Measurements from ENCODE around the gene ZNF622. TPM values are rescaled to one million over a fixed set of nuclear protein-coding genes. Genes with fewer than 3 reads are reported as not detected.
"Not testable (repeated sequence)": the region's sequence is repeated elsewhere in the genome, so short reads cannot be mapped to it uniquely, and the experiment has no call there.

ZNF622 gene
- total RNA-seq, 1 donor from 2014 or later = 47.2 TPM

DNA sequence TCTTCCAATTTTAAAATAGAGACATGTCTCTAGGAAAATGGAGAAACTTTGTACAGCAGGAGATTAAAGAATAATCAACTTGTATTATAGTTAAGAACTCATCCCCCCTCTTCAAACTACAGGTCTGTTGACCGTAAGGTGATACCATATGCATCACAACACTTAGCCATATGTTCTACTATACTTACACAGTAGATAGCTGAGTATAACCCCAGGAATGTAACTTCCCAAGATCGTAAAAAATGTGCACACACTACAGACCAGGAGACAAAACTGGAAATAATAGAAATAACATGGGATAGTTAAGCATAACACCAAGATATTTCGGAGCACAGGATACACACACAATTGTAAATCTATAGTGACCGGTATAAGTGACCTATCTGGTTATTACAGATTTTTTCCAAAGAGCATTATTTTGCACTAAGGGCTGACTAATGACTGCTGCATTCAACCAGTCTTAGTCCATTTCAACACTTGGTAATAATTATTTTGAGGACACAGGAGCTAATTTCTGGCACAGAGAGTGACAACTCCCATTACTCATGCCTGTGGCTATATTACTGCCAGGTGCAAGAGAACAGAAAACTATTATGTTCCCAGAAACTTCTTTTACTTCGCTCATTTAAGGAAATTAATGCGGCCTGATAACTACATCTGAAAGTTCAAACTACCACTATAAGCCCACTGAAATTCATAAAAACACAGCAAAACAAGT lies 15.4 kb upstream of the ZNF622 start:
- H3K4me3 ChIP-seq (ENCODE audit: low read depth, low read length) = no peak overlapping the region
- TF ChIP-seq, protein P1, sequence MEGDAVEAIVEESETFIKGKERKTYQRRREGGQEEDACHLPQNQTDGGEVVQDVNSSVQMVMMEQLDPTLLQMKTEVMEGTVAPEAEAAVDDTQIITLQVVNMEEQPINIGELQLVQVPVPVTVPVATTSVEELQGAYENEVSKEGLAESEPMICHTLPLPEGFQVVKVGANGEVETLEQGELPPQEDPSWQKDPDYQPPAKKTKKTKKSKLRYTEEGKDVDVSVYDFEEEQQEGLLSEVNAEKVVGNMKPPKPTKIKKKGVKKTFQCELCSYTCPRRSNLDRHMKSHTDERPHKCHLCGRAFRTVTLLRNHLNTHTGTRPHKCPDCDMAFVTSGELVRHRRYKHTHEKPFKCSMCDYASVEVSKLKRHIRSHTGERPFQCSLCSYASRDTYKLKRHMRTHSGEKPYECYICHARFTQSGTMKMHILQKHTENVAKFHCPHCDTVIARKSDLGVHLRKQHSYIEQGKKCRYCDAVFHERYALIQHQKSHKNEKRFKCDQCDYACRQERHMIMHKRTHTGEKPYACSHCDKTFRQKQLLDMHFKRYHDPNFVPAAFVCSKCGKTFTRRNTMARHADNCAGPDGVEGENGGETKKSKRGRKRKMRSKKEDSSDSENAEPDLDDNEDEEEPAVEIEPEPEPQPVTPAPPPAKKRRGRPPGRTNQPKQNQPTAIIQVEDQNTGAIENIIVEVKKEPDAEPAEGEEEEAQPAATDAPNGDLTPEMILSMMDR (conservative IDR thresholded peaks at IDR 0.05; ENCODE audit: low read depth, low read length) = no peak
- no peak for DNase-seq (ENCODE audit: low read depth)

DNA sequence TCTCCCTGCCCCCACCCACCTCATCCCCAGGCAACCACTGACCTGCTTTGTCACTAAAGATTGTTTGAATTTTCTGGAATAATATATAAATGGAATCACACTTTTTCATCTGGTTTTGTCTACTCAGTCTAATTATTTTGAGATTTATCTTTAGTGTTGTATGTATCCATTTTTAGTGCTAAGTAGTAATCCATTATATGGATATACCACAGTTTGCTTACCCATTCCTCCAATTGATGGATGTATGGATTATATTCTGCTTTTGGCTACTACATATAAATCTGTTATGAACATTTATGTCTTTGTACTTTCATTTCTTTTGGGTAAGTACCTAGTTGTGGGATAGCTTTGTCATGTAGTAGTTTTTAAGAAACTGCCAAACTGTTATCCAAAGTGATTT lies 14.5 kb upstream of the ZNF622 start:
- DNase-seq (ENCODE audit: low read depth) = no peak
- no peak overlapping the region for H3K4me3 ChIP-seq (ENCODE audit: low read depth, low read length)
- TF ChIP-seq, protein P1 (conservative IDR thresholded peaks at IDR 0.05; ENCODE audit: low read depth, low read length) = no peak

DNA sequence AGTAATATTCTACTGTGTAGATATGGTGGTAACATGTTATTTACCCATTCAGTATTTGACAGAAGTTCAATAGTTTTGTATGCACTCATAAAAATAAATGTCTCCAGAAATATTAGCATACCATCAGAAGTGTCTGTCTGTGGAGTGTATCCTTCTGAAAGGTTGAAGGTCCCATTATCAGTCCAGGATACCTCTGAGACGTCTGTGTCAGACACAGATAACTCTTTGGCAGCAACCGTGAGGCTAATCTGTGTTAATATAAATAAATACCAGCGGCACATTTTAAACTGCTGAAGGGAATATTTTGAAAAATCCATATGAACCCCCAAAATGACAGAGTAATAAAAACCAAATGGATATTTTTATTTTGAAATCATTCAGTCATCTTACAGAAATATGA lies 11.9 kb upstream of the ZNF622 start:
- no peak for DNase-seq (ENCODE audit: low read depth)
- TF ChIP-seq, protein P1 (conservative IDR thresholded peaks at IDR 0.05; ENCODE audit: low read depth, low read length) = no peak
- no peak overlapping the region for H3K4me3 ChIP-seq (ENCODE audit: low read depth, low read length)

DNA sequence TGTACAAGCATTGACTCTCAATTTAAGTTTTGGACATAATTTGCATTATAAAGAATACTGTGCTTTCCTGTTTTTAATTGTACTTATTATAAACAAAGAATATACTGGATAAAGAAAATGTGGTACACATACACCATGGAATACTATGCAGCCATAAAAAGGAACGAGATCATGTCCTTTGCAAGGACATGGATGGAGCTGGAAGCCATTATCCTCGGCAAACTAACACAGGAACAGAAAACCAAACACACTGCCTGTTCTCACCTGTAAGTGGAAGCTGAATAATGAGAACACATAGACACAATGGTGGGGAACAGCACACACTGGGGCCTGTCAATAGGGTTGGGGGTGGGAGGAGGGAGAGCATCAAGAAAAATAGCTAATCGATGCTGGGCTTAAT lies 10.8 kb upstream of the ZNF622 start:
- not testable (repeated sequence) for DNase-seq (ENCODE audit: low read depth); H3K4me3 ChIP-seq (ENCODE audit: low read depth, low read length)

DNA sequence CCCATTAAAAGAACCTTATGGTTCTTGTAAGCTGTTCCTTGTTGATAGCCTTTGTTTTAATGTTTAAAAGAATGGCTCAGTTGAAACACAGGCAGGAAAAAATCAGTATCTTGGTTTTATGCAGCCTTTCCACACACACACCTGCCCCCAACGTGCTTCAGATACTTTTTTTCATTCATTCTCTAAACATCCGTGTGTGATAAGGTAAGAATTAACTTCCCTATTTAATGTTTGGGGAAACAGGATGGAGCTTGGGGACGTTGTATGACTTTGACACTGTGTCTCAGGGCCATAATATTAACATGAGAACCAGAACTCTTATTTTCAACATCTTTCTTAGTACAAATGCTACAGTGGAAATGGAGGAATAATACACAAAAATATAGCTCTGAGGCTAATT lies 5.8 kb upstream of the ZNF622 start:
- TF ChIP-seq, protein P1 (conservative IDR thresholded peaks at IDR 0.05; ENCODE audit: low read depth, low read length) = no peak
- no peak overlapping the region for H3K4me3 ChIP-seq (ENCODE audit: low read depth, low read length)
- no peak for DNase-seq (ENCODE audit: low read depth)

DNA sequence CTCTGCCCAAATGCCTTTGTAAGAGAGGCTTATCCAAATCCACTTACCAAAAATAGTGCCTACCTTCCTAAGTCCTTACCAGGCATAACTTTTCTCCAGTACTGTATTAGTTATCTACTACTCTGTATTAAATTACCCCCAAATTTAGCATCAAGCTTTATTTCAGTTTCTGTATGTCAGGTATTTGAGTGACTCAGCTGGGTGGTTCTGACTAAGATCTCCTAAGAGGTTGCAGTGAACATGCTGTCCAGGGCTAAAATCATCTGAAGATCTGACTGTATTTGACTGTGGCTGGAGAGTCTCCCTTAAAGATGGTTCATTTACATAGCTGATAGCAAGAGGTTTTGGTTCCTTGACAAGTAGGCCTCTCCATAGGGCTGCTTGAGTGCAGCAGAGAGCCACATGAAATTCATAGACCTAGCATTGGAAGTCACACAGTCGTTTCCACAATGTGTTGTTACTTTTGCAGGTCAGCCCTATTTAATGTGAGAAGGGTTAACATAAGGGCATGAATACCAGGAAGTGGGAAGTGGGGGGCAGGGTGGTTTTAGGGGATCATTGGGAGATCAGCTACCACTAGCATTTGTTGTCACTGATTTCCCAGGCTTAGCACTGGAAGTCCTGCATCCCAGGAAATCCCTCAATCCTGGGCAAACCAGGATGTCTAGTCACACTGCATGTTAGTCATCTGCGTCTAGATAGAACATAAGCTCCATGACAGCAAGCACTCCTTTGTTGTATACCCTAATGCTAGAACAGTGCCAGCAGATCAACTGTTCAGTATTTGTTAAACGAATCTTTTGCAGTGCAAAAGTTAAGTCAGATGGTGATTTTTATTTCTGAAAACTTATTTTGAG lies 2.0 kb upstream of the ZNF622 start:
- DNase-seq (ENCODE audit: low read depth) = no peak
- H3K4me3 ChIP-seq (ENCODE audit: low read depth, low read length) = no peak overlapping the region
- TF ChIP-seq, protein P1 (conservative IDR thresholded peaks at IDR 0.05; ENCODE audit: low read depth, low read length) = no peak

GRCh38 chr5:16464664-16465543 lies 696 bp downstream of the ZNF622 start:
- peak overlapping the region; percentile 94 for H3K4me3 ChIP-seq (ENCODE audit: low read depth, low read length)
- DNase-seq (ENCODE audit: low read depth) = no peak
- TF ChIP-seq, protein P1 (conservative IDR thresholded peaks at IDR 0.05; ENCODE audit: low read depth, low read length) = peak; percentile 23
